IMR-90 (cell line): ENCODE measurements around the gene LRRC75A. TPM values are rescaled to one million over a fixed set of nuclear protein-coding genes. Genes with fewer than 3 reads are reported as not detected.

ENCODE experiments used
- ATAC-seq: fragments of 200-7000 bp; cut with Tn5 transposase; 2 replicates; pipeline ENCODE4 v1.9.1; 2020; ENCODE audit warnings: low read depth, mild to moderate bottlenecking, moderate library complexity
- BruUV-seq: library from RNA; stranded (reverse); fragments of 400-500 nt; replicated peaks from 2 replicates; lab custom pipeline; 2021; lab: Mats Ljungman, UMichigan
- CTCF ChIA-PET: fragments of 300-600 bp; formaldehyde crosslinking; extraction: SDS; loops from one replicate; lab custom pipeline; 2021; ENCODE audit warnings: antibody characterized with exemption; lab: Yijun Ruan, JAX
- POLR2A ChIA-PET: fragments of 300-600 bp; sonication (Branson Sonifier 250); formaldehyde crosslinking; loops from one replicate; lab custom pipeline; 2022; ENCODE audit warnings: antibody characterized with exemption; ENCODE audit not compliant: unreplicated experiment; lab: Charles Lee
- DNase-seq: peaks from one replicate; pipeline ENCODE4 v3.0.0; 2013
- H2AFZ ChIP-seq: replicated peaks from 2 replicates; pipeline ENCODE3; 2013; ENCODE audit warnings: low read length, mild to moderate bottlenecking; ENCODE audit not compliant: poor library complexity
- H2AK5ac ChIP-seq: 2 replicates; pipeline ENCODE4 v1.6.1; 2013; ENCODE audit warnings: low read depth, low read length, inconsistent platforms
- H2AK9ac ChIP-seq: replicated peaks from 2 replicates; pipeline ENCODE3; 2013; ENCODE audit warnings: mild to moderate bottlenecking, low read depth, low read length, moderate library complexity; ENCODE audit not compliant: poor library complexity
- H2BK120ac ChIP-seq: 2 replicates; pipeline ENCODE4 v1.6.1; 2013; ENCODE audit warnings: low read depth, low read length, inconsistent platforms
- H2BK15ac ChIP-seq: 3 replicates; pipeline ENCODE4 v1.6.1; 2013; ENCODE audit warnings: low read depth, low read length, inconsistent platforms
- H2BK20ac ChIP-seq: 2 replicates; pipeline ENCODE4 v1.6.1; 2013; ENCODE audit warnings: low read depth, mild to moderate bottlenecking, inconsistent platforms, low read length, moderate library complexity
- H2BK5ac ChIP-seq: 2 replicates; pipeline ENCODE4 v1.6.1; 2013; ENCODE audit warnings: mild to moderate bottlenecking, low read depth, low read length, inconsistent platforms; ENCODE audit not compliant: poor library complexity, severe bottlenecking
- H3K14ac ChIP-seq: replicated peaks from 2 replicates; pipeline ENCODE4 v1.6.1; 2013; ENCODE audit warnings: low read depth, low read length, inconsistent platforms
- H3K18ac ChIP-seq: 2 replicates; pipeline ENCODE4 v1.6.1; 2013; ENCODE audit warnings: low read depth, low read length, control low read depth
- H3K23ac ChIP-seq: 2 replicates; pipeline ENCODE4 v1.6.1; 2013; ENCODE audit warnings: low read depth, low read length, inconsistent platforms
- H3K27ac ChIP-seq: 2 replicates; pipeline ENCODE4 v1.5.1; 2013; ENCODE audit warnings: mild to moderate bottlenecking, control low read depth, low read length; ENCODE audit not compliant: insufficient read depth
- H3K27me3 ChIP-seq: 2 replicates; pipeline ENCODE4 v1.6.1; 2013; ENCODE audit warnings: low read length; ENCODE audit not compliant: control insufficient read depth, insufficient read depth
- H3K36me3 ChIP-seq: 2 replicates; pipeline ENCODE4 v1.6.1; 2013; ENCODE audit warnings: low read length, mixed read lengths; ENCODE audit not compliant: control insufficient read depth, insufficient read depth
- H3K4ac ChIP-seq: 2 replicates; pipeline ENCODE4 v1.6.1; 2013; ENCODE audit warnings: low read depth, low read length, inconsistent platforms
- H3K4me1 ChIP-seq: 2 replicates; pipeline ENCODE4 v1.6.1; 2013; ENCODE audit warnings: low read length, mixed read lengths; ENCODE audit not compliant: control insufficient read depth, insufficient read depth
- H3K4me2 ChIP-seq: 2 replicates; pipeline ENCODE4 v1.6.1; 2013; ENCODE audit warnings: low read depth, mild to moderate bottlenecking, control low read depth, low read length, moderate library complexity
- H3K4me3 ChIP-seq: 2 replicates; pipeline ENCODE4 v1.5.1; 2013; ENCODE audit warnings: low read depth, mild to moderate bottlenecking, control low read depth, low read length, moderate library complexity; ENCODE audit not compliant: insufficient read depth
- H3K56ac ChIP-seq: 2 replicates; pipeline ENCODE4 v1.6.1; 2013; ENCODE audit warnings: low read length, inconsistent platforms; ENCODE audit not compliant: insufficient read depth; ENCODE audit errors: extremely low read depth
- H3K79me1 ChIP-seq, 2 experiments: 2 replicates each; pipeline ENCODE4 v1.6.1; 2013; ENCODE audit warnings: low read length in 2 of 2, inconsistent platforms in 1 of 2, low read depth in 1 of 2
- H3K9ac ChIP-seq: 2 replicates; pipeline ENCODE4 v1.6.1; 2013; ENCODE audit warnings: low read depth, low read length, control low read depth
- H3K9me1 ChIP-seq: 2 replicates; pipeline ENCODE4 v1.6.1; 2013; ENCODE audit warnings: low read length, inconsistent platforms; ENCODE audit not compliant: insufficient read depth
- H3K9me3 ChIP-seq: 2 replicates; pipeline ENCODE4 v1.6.1; 2013; ENCODE audit warnings: low read length; ENCODE audit not compliant: control insufficient read depth, insufficient read depth
- H4K20me1 ChIP-seq: 2 replicates; pipeline ENCODE4 v1.6.1; 2013; ENCODE audit warnings: low read length, inconsistent platforms; ENCODE audit not compliant: insufficient read depth
- H4K5ac ChIP-seq: 2 replicates; pipeline ENCODE4 v1.6.1; 2013; ENCODE audit warnings: mild to moderate bottlenecking, low read depth, low read length, control low read depth
- H4K8ac ChIP-seq, 2 experiments: 2 replicates each; pipeline ENCODE4 v1.6.1; 2013; ENCODE audit warnings: low read depth in 2 of 2, low read length in 2 of 2, control low read depth in 1 of 2, inconsistent platforms in 1 of 2
- H4K91ac ChIP-seq: 2 replicates; pipeline ENCODE4 v1.6.1; 2013; ENCODE audit warnings: low read depth, low read length, inconsistent platforms; ENCODE audit not compliant: insufficient read depth
- BHLHE40 ChIP-seq: fragments of 150-350 bp; IDR thresholded peaks from 2 replicates; pipeline ENCODE4 v1.6.1; 2016; ENCODE audit warnings: mild to moderate bottlenecking, low read depth, low read length
- CEBPB ChIP-seq: IDR thresholded peaks from 2 replicates; pipeline ENCODE4 v1.6.1; 2012; ENCODE audit warnings: low read depth, low read length, improper control_type of control experiment
- CHD1 ChIP-seq: IDR thresholded peaks from 2 replicates; pipeline ENCODE4 v1.6.1; 2012; ENCODE audit warnings: low read depth, low read length, improper control_type of control experiment
- CTCF ChIP-seq: conservative IDR thresholded peaks from 2 replicates; pipeline ENCODE4 v1.5.1; 2012; ENCODE audit warnings: mild to moderate bottlenecking, low read depth, low read length, improper control_type of control experiment
- ELK1 ChIP-seq: fragments of 150-350 bp; IDR thresholded peaks from 2 replicates; pipeline ENCODE4 v1.6.1; 2016; ENCODE audit warnings: low read depth, mild to moderate bottlenecking, low read length, moderate library complexity, borderline replicate concordance
- FOS ChIP-seq: fragments of 150-350 bp; IDR thresholded peaks from 2 replicates; pipeline ENCODE4 v1.6.1; 2016; ENCODE audit warnings: low read depth, low read length
- MAFK ChIP-seq: IDR thresholded peaks from 2 replicates; pipeline ENCODE4 v1.6.1; 2012; ENCODE audit warnings: low read depth, low read length, improper control_type of control experiment
- MAZ ChIP-seq: IDR thresholded peaks from 2 replicates; pipeline ENCODE4 v1.6.1; 2012; ENCODE audit warnings: low read depth, mild to moderate bottlenecking, low read length, improper control_type of control experiment, moderate library complexity, borderline replicate concordance
- MXI1 ChIP-seq: IDR thresholded peaks from 2 replicates; pipeline ENCODE4 v1.6.1; 2012; ENCODE audit warnings: low read depth, mild to moderate bottlenecking, low read length, moderate library complexity, borderline replicate concordance
- NFE2L2 ChIP-seq: fragments of 150-350 bp; IDR thresholded peaks from 2 replicates; pipeline ENCODE4 v1.6.1; 2016; ENCODE audit warnings: low read depth, mild to moderate bottlenecking, low read length
- POLR2A ChIP-seq: IDR thresholded peaks from 2 replicates; pipeline ENCODE4 v1.6.1; 2012; ENCODE audit warnings: mild to moderate bottlenecking, low read depth, low read length
- RAD21 ChIP-seq: IDR thresholded peaks from 2 replicates; pipeline ENCODE4 v1.6.1; 2012; ENCODE audit warnings: low read length, improper control_type of control experiment
- RCOR1 ChIP-seq: IDR thresholded peaks from 2 replicates; pipeline ENCODE4 v1.6.1; 2012; ENCODE audit warnings: mild to moderate bottlenecking, low read length, improper control_type of control experiment; ENCODE audit not compliant: insufficient replicate concordance
- RFX5 ChIP-seq: IDR thresholded peaks from 2 replicates; pipeline ENCODE4 v1.8.0; 2012; ENCODE audit warnings: low read depth, mild to moderate bottlenecking, low read length, moderate library complexity
- SMC3 ChIP-seq: fragments of 150-350 bp; IDR thresholded peaks from 2 replicates; pipeline ENCODE4 v1.6.1; 2016; ENCODE audit warnings: low read depth, mild to moderate bottlenecking, antibody characterized with exemption, low read length, moderate library complexity
- WGBS, 2 experiments: methylation state at CpG; one replicate each; pipeline versions ENCODE4 v1.1.5 to v1.1.7; 2013; ENCODE audit warnings: missing lambda C conversion rate in 2 of 2; ENCODE audit not compliant: insufficient read length in 1 of 2; ENCODE audit errors: extremely low coverage in 2 of 2; 5-methylcytosine and 5-hydroxymethylcytosine counted together
- dilution Hi-C: fragments of 300-500 bp; cut with HindIII; formaldehyde crosslinking; loops from one replicate; pipeline ENCODE4 v1.14.3; 2018; ENCODE audit warnings: low sequenced_read_pairs; ENCODE audit not compliant: unreplicated experiment
- in situ Hi-C: fragments of 300-500 bp; cut with MboI; formaldehyde crosslinking; loops from 3 replicates; pipeline ENCODE4 v1.14.3; 2019; ENCODE audit warnings: low sequenced_read_pairs, inconsistent platforms, mixed read lengths
- intact Hi-C: fragments of 100-400 bp; cut with micrococcal nuclease; formaldehyde crosslinking; loops from 2 replicates; pipeline ENCODE4 v1.10.0; 2022
- polyA plus RNA-seq, 3 experiments: library from polyadenylated mRNA; depleted of rRNA; stranded (reverse); fragments of >200 nt; gene quantifications; 2 replicates each; pipeline ENCODE4 v1.2.3, GENCODE V29; 2012; ENCODE audit warnings: low replicate concordance in 1 of 3
- total RNA-seq: library from RNA; depleted of rRNA; stranded (reverse); fragments of >200 nt; gene quantifications from 2 replicates; pipeline ENCODE4 v1.2.3, GENCODE V29; 2012
- TF ChIP-seq, protein P1 (sequence below): fragments of 150-350 bp; IDR thresholded peaks from 2 replicates; pipeline ENCODE4 v1.6.1; 2017; ENCODE audit warnings: mild to moderate bottlenecking, antibody characterized with exemption, low read length, low read depth

The LRRC75A gene
- total and polyA plus RNA-seq, 2 of the 4 experiments (the other 2 are of a cell fraction) = 0.72 to 1.0 TPM

- Histone ChIP-seq H3K4me1 (peaks cover 5% of the 10 kb centered on the region; the same call in 1 of the 2 replicates), H2AK9ac (no peak overlapping the region), H2AK5ac (no peak overlapping the region), H3K36me3 (no peaks in the 10 kb centered on the region), H3K9me1 (peaks cover 2% of the 10 kb centered on the region; the same call in 1 of the 2 replicates), H2AFZ (no peak overlapping the region), H4K91ac (no peak overlapping the region), H2BK5ac (no peak overlapping the region), H2BK120ac (no peak overlapping the region), H3K4ac (no peak overlapping the region), H3K9me3 (no peaks in the 10 kb centered on the region), H2BK20ac (no peak overlapping the region), H3K27ac (no peak overlapping the region), H3K79me1 (no peaks in the 10 kb centered on the region), H4K20me1 (0 out of 2 replicates have a peak, but pooled peaks cover 3% of the 10 kb centered on the region), H3K27me3 (no peaks in the 10 kb centered on the region), H3K14ac (no peak overlapping the region), H3K4me3 (no peak overlapping the region), H3K9ac (no peak overlapping the region), H3K23ac (no peak overlapping the region), H3K18ac (no peak overlapping the region), H3K4me2 (no peak overlapping the region), H4K5ac (no peak overlapping the region), H2BK15ac (no peak overlapping the region), H3K56ac (no peak overlapping the region), H4K8ac (no peak overlapping the region)
- in situ Hi-C loops (no loop called here), intact Hi-C loops (no loop called here), dilution Hi-C loops (no loop called here)
- WGBS, 2 experiments = 100% methylated on average over 1 of the region's 5 CpGs; no CpG with 5 or more reads in 1 of the 2 experiments
- POLR2A ChIA-PET = interaction anchor here (0.5 kb wide), 1 partner anchor 91 kb away, joined by 5 read pairs; the partner anchor contains the start of gene UBB
- ATAC-seq = no peak
- TSS peak; percentile 50 for BruUV-seq
- DNase-seq = no peak
- CTCF ChIA-PET = no interaction called here
- no peak for TF ChIP-seq RAD21
- no peak for TF ChIP-seq MAZ
- no peak for TF ChIP-seq CEBPB
- TF ChIP-seq CTCF = no peak
- no peak for TF ChIP-seq SMC3
- no peak for TF ChIP-seq RCOR1
- no peak for TF ChIP-seq POLR2A
- TF ChIP-seq RFX5 = no peak
- TF ChIP-seq CHD1 = no peak
- no peak for TF ChIP-seq NFE2L2
- no peak for TF ChIP-seq BHLHE40
- no peak for TF ChIP-seq MXI1
- TF ChIP-seq, protein P1, sequence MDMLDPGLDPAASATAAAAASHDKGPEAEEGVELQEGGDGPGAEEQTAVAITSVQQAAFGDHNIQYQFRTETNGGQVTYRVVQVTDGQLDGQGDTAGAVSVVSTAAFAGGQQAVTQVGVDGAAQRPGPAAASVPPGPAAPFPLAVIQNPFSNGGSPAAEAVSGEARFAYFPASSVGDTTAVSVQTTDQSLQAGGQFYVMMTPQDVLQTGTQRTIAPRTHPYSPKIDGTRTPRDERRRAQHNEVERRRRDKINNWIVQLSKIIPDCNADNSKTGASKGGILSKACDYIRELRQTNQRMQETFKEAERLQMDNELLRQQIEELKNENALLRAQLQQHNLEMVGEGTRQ = no peak
- TF ChIP-seq ELK1 = no peak
- TF ChIP-seq MAFK = no peak
- no peak for TF ChIP-seq FOS
Measured at GRCh38 chr17:16471295-16471694, 20.7 kb downstream of the LRRC75A start.
